RWPE2 (cell line): ENCODE results near the gene VRK1.

ENCODE experiments used
- ATAC-seq: fragments of 200-7000 bp; cut with Tn5 transposase; 3 replicates; pipeline ENCODE4 v1.9.1; 2021; ENCODE audit warnings: low read depth
- DNase-seq: peaks from one replicate; pipeline ENCODE4 v3.0.0-alpha.2; 2020; ENCODE audit warnings: low spot score
- H3K27ac ChIP-seq: fragments of 450-650 bp; 2 replicates; pipeline ENCODE4 v1.5.1; 2017; ENCODE audit warnings: mild to moderate bottlenecking; ENCODE audit not compliant: poor library complexity, severe bottlenecking
- H3K27me3 ChIP-seq: fragments of 250-450 bp; sonication (Bioruptor Pico); 2 replicates; pipeline ENCODE4 v1.5.1; 2021; ENCODE audit warnings: mild to moderate bottlenecking, moderate library complexity; ENCODE audit not compliant: insufficient read depth, poor library complexity, severe bottlenecking
- H3K36me3 ChIP-seq: fragments of 250-450 bp; sonication (Bioruptor Pico); 2 replicates; pipeline ENCODE4 v1.5.1; 2020; ENCODE audit warnings: low read depth, mild to moderate bottlenecking, moderate library complexity
- H3K4me1 ChIP-seq: fragments of 250-450 bp; sonication (Bioruptor Pico); 2 replicates; pipeline ENCODE4 v1.5.1; 2021; ENCODE audit warnings: mild to moderate bottlenecking, moderate library complexity; ENCODE audit not compliant: insufficient read depth, poor library complexity, severe bottlenecking
- H3K4me3 ChIP-seq: fragments of 250-450 bp; sonication (Bioruptor Pico); 2 replicates; pipeline ENCODE4 v1.5.1; 2021; ENCODE audit warnings: mild to moderate bottlenecking, moderate library complexity; ENCODE audit not compliant: severe bottlenecking
- H3K9me3 ChIP-seq: fragments of 250-450 bp; sonication (Bioruptor Pico); 2 replicates; pipeline ENCODE4 v1.5.1; 2021; ENCODE audit warnings: mild to moderate bottlenecking, moderate library complexity; ENCODE audit not compliant: severe bottlenecking
- TF ChIP-seq, protein P1 (sequence below): fragments of 450-650 bp; IDR thresholded peaks from one replicate; pipeline ENCODE4 v1.5.1; 2017; ENCODE audit warnings: mild to moderate bottlenecking, moderate library complexity; ENCODE audit not compliant: poor library complexity, severe bottlenecking

The VRK1 gene, protein sequence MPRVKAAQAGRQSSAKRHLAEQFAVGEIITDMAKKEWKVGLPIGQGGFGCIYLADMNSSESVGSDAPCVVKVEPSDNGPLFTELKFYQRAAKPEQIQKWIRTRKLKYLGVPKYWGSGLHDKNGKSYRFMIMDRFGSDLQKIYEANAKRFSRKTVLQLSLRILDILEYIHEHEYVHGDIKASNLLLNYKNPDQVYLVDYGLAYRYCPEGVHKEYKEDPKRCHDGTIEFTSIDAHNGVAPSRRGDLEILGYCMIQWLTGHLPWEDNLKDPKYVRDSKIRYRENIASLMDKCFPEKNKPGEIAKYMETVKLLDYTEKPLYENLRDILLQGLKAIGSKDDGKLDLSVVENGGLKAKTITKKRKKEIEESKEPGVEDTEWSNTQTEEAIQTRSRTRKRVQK

DNA sequence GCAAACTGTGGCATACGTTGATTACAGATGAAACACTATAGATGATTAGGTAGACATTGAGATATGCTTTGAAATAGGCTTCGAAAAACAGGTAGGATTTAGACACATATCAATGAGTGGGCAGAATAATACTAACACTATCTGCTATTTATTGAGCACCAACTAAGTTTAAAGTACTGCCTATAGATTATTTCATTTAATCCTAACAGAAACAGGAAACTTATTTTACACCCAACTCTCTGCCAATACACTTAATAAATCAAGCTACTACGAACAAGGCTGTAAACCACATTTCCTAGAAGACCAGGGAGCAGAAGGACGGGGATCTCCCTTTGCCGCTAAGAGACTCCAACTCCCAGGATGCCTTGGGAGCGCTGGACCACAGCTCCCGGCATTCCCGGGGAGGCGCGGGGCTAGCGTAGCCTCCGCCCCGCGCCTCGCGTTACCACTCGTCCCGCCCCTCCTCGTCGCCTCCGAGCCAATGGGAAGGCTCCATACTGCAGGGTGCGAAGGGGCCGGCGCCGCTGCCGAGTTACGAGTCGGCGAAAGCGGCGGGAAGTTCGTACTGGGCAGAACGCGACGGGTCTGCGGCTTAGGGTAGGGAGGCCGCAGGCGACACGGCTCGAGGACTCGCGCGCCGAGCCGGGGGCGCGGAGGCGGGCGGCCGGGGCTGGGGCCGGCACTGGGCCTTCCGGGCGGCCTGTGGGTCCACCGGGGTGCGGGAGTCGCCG, at the start of gene VRK1:
TSS of gene VRK1 (plus strand) at position 532 of the 731 bp plus-strand sequence. CDS start 36,090 bp downstream, outside the sequence.
- TF ChIP-seq, protein P1, sequence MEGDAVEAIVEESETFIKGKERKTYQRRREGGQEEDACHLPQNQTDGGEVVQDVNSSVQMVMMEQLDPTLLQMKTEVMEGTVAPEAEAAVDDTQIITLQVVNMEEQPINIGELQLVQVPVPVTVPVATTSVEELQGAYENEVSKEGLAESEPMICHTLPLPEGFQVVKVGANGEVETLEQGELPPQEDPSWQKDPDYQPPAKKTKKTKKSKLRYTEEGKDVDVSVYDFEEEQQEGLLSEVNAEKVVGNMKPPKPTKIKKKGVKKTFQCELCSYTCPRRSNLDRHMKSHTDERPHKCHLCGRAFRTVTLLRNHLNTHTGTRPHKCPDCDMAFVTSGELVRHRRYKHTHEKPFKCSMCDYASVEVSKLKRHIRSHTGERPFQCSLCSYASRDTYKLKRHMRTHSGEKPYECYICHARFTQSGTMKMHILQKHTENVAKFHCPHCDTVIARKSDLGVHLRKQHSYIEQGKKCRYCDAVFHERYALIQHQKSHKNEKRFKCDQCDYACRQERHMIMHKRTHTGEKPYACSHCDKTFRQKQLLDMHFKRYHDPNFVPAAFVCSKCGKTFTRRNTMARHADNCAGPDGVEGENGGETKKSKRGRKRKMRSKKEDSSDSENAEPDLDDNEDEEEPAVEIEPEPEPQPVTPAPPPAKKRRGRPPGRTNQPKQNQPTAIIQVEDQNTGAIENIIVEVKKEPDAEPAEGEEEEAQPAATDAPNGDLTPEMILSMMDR: no peak
- H3K27me3 ChIP-seq: no peaks in the 10 kb centered on the region
- peak; percentile 98 for DNase-seq
- H3K9me3 ChIP-seq: no peaks in the 10 kb centered on the region
- peak within 1 kb of the TSS; percentile 92 for H3K4me3 ChIP-seq
- H3K4me1 ChIP-seq: peaks cover 11% of the 10 kb centered on the region
- H3K36me3 ChIP-seq: peaks cover 20% of the 10 kb centered on the region
- peak within 1 kb of the TSS; percentile 52 for H3K27ac ChIP-seq
- ATAC-seq: peak; percentile 100

DNA sequence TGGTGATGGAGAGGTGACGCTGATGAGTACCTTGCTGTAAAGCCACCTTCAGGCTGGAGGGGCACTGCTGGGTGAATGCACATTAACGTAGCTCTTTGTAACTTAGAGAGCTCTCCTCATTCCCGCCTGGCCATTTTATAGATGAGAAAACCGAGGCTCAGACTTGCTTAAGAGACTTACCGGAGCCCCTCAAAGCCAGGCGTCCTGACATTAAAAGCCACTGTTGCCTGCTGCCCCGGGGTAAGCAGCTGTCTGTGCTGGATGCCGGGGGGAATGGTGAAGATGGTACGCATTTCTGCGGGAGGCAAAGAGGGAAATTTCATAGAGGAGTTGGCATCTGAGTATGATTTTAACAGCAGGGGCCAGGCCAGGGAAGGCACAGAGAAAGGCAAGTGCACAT, 49.6 kb upstream of the VRK1 start:
- Histone ChIP-seq H3K9me3 (no peaks in the 10 kb centered on the region), H3K36me3 (no peaks in the 10 kb centered on the region), H3K27ac (no peak overlapping the region), H3K4me3 (no peak overlapping the region), H3K4me1 (no peaks in the 10 kb centered on the region), H3K27me3 (peaks cover 39% of the 10 kb centered on the region)
- TF ChIP-seq, protein P1: no peak
- DNase-seq (no peak), ATAC-seq (no peak)

DNA sequence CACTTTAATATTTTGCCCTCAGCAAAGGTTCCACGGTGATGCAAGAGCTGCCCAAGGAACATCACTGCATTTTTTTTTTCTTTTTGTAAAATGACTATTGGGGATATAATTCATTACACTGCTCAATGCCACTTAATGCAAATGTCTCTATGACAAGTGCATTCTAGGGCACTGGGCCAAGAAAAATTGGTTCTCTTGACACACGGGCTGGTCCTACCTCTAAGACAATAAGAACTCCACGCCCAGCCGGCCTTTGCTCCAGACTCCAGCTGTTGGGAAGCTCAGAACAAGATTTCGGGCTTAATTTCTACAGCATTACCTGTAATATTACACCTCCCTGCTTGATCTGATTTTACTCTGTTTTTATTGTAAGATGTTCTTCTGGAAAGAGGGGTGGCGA, 48.8 kb upstream of the VRK1 start:
- no peak for DNase-seq

DNA sequence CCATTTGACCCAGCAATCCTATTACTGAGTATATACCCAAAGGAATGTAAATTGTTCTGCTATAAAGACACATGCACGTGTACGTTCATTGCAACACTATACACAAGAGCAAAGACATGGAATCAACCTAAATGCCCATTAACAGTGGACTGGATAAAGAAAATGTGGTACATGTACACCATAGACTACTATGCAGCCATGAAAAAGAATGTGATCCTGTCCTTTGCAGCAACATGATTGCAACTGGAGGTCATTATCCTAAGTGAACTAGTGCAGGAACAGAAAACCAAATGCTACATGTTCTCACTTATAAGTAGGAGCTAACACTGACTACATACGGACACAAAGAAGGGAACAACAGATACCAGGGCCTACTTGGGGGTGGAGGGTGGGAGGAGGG, 45.7 kb upstream of the VRK1 start:
- Histone ChIP-seq H3K4me1 (no peaks in the 10 kb centered on the region), H3K27me3 (peaks cover 23% of the 10 kb centered on the region), H3K36me3 (no peaks in the 10 kb centered on the region), H3K9me3 (no peaks in the 10 kb centered on the region), H3K4me3 (no peak overlapping the region), H3K27ac (no peak overlapping the region)
- TF ChIP-seq, protein P1: no peak
- DNase-seq (no peak), ATAC-seq (no peak)

More for the DNA sequence above, 48.8 kb upstream of the VRK1 start:
- Histone ChIP-seq H3K36me3 (no peaks in the 10 kb centered on the region), H3K27me3 (peaks cover 36% of the 10 kb centered on the region), H3K4me1 (no peaks in the 10 kb centered on the region), H3K9me3 (no peaks in the 10 kb centered on the region), H3K4me3 (no peak overlapping the region), H3K27ac (no peak overlapping the region)
- ATAC-seq: 0 out of 3 replicates have a peak, but pooled peaks have one; percentile 17
- TF ChIP-seq, protein P1: no peak
